Measurements from ENCODE around the gene NDUFA9.

NDUFA9 gene

GRCh38 chr12:4648501-4649357 lies at the start of gene NDUFA9, which contains the start of gene AKAP3:
NDUFA9 (plus strand) TSS chr12:4649114; CDS start chr12:4649127, 13 bp downstream.
AKAP3 (minus strand) TSS chr12:4649051; CDS start chr12:4638196, 10,855 bp downstream.
- DNase-seq (ENCODE audit: low read depth in 2 of 3, low spot score in 1 of 3) = peak; percentile 63 to 71 (median 70)

DNA sequence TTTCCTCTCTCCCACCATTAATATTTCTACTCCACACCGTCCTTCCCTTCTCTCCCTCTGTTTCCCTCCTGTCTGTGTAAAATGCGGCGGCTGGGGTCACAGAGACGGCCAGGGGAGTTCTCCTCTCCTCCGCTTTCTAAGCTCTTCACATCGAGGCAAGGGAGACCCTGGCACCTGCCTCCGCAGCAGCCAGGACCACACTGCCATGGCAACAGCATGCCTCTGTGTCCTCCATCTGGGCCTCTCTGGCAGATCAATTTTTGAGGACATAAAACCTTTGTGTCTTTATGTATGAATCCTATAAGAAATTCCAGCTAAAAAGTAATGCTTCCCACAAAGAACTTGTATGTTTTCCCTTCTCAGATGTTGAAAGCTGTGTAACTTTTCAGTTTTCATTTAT lies 45.5 kb upstream of the NDUFA9 start:
- DNase-seq (ENCODE audit: low read depth in 2 of 3, low spot score in 1 of 3) = no peak

DNA sequence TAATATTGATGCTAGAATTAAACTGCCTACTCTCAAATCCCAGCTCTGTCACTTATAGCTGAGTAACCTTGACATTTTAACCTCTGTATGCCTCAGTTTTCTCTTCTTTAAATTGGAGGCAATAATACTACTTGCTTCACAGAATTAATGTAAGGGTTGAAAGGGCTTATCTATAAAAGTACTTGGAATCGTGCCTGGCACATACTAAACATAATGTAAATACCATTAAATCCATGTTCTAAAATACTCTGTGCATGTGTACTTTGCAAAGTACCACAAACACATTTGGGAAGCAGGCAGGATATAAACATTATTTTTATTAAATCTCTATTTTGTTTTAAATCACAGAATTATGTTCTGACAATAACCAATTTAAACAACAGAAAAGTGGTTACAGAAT lies 45.0 kb upstream of the NDUFA9 start:
- no peak for DNase-seq (ENCODE audit: low read depth in 2 of 3, low spot score in 1 of 3)

DNA sequence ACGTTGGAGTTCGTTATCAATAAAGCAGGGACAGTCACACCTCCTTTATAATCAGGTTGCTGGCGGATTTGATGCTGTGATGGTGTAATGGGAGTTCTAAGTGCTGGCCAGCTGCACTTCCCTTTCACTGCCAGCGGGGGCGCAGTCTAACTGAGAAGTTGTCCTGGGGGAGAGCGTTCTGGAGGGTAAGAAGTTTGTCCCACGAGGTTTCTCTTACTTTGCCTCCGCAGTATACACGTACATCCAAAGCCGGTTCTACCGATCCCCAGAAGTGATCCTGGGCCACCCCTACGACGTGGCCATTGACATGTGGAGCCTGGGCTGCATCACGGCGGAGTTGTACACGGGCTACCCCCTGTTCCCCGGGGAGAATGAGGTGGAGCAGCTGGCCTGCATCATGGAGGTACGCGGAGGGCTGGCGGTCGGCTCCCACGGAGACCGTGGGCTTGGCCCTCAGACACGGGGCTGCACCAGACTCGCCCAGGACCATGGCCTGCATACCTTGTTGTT lies 44.2 kb upstream of the NDUFA9 start:
- peak; percentile 66 to 83 (median 70) for DNase-seq (ENCODE audit: low read depth in 2 of 3, low spot score in 1 of 3)

DNA sequence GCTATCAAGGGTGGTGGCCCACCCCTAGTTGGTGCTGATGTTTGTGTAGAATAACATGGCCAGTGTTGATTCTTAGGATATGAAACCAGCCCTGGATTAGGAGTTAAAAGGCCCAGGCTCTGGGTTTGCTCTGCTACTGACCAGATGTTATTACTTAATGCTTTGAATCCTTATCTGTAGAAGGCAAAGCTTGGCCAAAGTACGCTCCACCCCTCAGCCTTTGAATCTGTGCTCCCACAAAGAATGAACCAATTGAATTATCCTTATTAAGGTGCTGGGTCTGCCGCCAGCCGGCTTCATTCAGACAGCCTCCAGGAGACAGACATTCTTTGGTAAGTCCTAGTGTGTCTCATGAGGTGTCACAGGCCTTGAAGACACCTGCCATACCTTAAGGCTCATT lies 41.9 kb upstream of the NDUFA9 start:
- no peak for DNase-seq (ENCODE audit: low read depth in 2 of 3, low spot score in 1 of 3)

DNA sequence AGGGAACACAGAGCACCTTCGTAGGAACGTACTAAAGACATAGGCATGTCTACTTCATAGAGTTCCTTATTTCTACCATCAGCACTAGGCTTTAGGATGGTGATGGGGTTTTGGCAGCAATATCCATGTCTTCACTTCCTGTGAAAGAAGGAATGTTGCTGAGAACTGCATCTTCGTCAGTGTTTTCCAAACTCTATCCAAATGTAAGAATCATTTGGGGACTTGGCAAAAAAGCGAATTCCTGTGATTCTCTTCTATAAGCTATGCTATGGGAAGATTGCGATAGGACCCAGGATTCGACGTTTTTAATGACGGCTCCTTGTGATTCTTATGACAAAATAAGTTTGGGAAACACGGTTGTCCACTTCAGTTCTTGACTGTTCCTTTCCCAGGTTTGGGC lies 39.8 kb upstream of the NDUFA9 start:
- DNase-seq (ENCODE audit: low read depth in 2 of 3, low spot score in 1 of 3) = no peak

DNA sequence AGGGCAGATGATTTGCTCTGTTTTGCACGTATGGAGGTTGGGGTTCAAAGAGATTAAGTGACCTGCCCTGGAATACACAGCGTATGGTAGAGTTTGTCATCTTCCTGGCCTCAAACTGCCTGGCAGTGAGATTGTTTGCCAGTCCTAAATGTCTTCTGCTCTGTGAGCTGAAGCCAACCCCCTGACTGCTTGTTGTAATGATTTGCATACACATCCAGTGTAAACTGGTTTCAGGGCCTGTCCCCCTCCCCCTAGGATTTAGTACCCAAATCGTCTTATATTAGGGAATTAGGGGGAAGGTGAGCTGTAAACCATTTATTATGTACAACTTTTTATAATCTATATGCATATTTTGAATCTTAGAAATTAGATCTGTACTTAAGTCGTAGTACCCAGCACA lies 38.4 kb upstream of the NDUFA9 start:
- no peak for DNase-seq (ENCODE audit: low read depth in 2 of 3, low spot score in 1 of 3)

- DNase-seq (ENCODE audit: low read depth in 2 of 3, low spot score in 1 of 3) = no peak
These were observed 33.2 kb upstream of the NDUFA9 start for GRCh38 chr12:4615667-4616066.

DNA sequence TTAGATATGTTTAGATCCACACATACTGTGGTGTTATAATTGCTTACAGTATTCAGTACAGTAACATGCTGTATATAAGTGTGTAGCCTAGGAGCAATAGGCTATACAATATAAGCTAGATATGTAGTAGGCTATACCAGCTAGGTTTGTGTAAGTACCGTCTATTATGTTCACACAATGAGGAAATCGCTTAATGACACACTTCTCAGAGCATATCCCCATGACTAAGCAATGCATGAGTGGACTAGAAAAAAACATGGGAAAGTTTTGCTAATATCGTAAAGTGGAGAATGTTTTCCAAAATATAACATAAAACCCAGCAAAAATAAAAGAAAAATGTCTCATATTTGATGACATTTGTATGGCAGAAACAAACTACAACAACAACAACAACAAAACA lies 27.4 kb upstream of the NDUFA9 start:
- no peak for DNase-seq (ENCODE audit: low read depth in 2 of 3, low spot score in 1 of 3)

DNA sequence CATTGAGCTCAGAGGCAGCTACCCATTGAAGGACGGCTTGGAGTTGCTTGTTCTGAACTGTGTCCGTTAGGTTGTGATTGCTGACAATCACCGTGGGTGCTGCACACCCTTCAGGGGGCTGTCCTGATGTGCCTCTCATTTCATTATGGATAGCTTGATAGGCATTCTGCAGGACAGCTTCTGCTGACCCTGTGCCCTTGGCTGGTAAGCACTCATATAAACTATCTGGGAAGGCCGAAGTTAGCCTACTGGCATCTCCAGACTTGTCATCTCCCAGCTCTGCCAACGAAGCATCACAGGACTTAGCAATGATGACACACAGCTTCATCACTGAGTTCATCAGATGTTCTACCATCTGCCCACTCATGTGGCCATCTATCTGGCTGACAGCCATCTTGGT lies 22.4 kb upstream of the NDUFA9 start:
- DNase-seq (ENCODE audit: low read depth in 2 of 3, low spot score in 1 of 3) = no peak

GRCh38 chr12:4628406-4628805 lies 20.5 kb upstream of the NDUFA9 start:
- DNase-seq (ENCODE audit: low read depth in 2 of 3, low spot score in 1 of 3) = no peak

DNA sequence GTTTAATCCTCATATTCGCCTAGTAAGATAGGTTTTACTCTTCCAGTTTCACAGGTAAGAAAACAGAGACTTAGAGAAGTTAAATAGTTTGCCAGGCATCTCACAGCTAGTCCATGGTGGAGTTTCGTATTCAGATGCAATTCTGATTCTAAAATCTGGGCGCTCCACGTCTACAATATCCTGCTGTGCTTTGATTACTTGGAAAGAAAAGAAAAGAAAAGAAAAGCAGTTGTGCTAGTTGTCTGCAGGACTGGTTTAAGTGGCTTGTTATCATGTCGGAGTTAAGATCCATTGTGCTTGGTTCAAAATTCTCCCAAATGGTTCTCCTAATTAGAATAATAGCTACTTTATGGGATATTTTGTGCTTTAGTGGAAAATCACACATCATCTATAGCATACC lies 18.7 kb upstream of the NDUFA9 start:
- no peak for DNase-seq (ENCODE audit: low read depth in 2 of 3, low spot score in 1 of 3)

GRCh38 chr12:4643747-4644146 lies 5.2 kb upstream of the NDUFA9 start:
- no peak for DNase-seq (ENCODE audit: low read depth in 2 of 3, low spot score in 1 of 3)

DNA sequence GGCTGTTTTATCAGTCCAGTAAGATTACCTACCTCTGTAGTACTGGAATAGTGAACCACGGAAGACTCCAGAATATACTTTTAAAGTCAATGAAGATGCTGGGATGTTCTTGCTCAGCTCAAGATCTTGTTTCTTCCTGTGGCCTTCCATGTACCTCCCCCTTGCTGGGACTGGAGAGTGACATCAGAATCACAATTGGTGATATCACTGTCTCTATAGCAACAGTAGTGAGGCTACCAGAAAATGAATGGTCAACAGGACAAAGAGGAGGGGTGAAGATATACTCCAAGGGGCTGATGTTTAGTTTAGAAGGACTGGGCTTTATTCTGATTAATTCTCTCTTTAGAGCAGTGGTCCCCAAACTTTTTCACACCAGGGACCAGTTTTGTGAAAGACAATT lies 3.9 kb upstream of the NDUFA9 start:
- DNase-seq (ENCODE audit: low read depth in 2 of 3, low spot score in 1 of 3) = no peak

GRCh38 chr12:4648104-4648500 lies 812 bp upstream of the NDUFA9 start:
- DNase-seq (ENCODE audit: low read depth in 2 of 3, low spot score in 1 of 3) = no peak

DNA sequence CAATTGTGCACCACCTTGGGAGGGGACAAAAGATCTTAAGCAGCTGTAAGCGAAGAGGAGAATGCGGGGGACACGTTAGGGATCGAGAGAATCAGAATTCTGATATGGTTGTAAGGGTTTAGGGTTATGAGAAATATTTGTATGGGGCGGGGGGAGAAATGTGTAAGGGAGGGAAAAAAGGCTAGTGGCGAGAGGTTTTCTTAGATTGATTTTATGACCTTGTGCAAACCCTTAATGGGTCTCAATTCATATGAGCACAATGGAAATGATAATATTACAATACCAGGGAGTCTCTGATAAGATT lies 396 bp downstream of the NDUFA9 start:
- DNase-seq (ENCODE audit: low read depth in 2 of 3, low spot score in 1 of 3) = no peak

DNA sequence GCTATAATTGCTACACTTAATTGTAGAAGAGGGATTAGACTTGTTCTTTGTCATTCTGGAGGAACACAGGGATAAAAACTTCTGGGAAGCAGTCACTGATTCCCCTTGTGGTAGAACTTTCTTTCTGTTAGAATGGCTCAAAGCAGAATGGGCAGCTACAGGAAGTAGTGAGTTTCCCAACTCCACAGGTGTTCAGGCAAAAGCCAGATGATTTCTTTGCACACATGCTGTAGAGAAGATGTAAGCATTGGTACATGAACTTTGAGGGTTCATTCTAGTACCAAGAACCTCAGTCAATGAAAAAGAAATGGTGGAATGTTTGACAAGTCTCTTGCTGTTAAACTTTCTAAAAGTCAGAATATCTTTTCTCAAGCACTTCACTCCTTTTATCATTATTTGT lies 4.3 kb downstream of the NDUFA9 start:
- no peak for DNase-seq (ENCODE audit: low read depth in 2 of 3, low spot score in 1 of 3)

DNA sequence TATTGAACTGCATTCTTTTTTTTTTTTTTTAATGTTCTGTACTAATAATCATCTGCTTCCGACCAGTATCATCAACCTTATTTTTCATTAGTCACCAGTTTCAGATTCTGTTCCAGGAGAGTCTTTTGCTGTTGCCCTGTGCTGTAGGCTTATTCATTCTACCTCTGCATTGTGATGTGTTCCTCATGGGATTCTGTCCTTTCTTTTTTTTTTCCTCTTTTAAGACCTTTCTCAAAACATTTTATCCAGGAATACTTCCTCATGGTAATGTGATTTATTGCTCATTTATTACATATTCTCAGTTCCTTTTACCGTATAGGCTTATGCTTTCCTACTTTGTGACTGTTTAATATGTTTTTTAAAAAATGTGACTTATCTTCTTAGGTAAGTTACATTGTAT lies 4.8 kb downstream of the NDUFA9 start:
- DNase-seq (ENCODE audit: low read depth in 2 of 3, low spot score in 1 of 3) = no peak

DNA sequence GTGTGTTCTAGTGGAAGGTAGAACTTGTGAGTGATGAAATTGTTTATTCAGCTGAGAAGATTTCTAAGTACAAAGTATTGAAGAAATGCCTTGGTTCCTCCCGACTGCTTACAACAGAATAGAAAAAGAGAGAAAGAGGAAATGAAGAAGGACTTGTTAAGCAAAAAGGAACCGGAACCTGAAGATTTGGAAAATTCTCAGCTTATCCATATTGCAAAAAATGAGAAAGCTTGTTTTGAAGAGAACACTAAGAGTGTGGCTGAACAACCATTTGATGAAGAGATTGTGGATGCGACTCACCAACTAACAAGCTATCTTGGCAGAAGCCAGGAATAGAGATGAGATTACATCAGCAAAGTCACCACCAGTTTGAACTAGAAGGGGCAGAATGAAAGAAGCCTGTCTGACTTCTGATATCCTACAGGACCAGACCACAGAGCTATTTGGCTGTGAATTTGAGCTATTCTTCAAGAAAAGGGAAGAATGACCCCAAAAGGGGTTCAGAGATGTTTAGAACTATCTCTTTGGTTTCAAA lies 15.1 kb downstream of the NDUFA9 start:
- DNase-seq (ENCODE audit: low read depth in 2 of 3, low spot score in 1 of 3) = no peak

- DNase-seq (ENCODE audit: low read depth in 2 of 3, low spot score in 1 of 3) = no peak
These were observed 16.3 kb downstream of the NDUFA9 start for GRCh38 chr12:4665236-4665635.

- DNase-seq (ENCODE audit: low read depth in 2 of 3, low spot score in 1 of 3) = no peak
These were observed 30.8 kb downstream of the NDUFA9 start for GRCh38 chr12:4679711-4680110.

DNA sequence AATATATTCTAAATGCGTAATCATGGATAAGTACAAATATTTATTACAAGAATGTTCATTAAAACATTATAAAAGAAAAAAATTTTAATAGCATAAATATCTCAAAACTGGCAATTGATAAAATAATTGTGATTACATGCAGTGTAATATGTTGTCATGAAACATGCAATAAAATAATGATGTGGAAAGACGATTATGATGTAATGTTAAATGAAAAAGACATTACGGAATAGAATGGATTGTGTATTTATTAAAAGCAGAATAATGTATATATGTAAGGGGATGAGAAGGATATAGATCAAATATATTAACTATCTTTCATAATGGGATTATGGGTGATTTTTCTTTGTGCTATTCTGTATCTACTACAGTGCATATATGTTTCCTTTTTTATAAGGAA lies 32.8 kb downstream of the NDUFA9 start:
- DNase-seq (ENCODE audit: low read depth in 2 of 3, low spot score in 1 of 3) = no peak

DNA sequence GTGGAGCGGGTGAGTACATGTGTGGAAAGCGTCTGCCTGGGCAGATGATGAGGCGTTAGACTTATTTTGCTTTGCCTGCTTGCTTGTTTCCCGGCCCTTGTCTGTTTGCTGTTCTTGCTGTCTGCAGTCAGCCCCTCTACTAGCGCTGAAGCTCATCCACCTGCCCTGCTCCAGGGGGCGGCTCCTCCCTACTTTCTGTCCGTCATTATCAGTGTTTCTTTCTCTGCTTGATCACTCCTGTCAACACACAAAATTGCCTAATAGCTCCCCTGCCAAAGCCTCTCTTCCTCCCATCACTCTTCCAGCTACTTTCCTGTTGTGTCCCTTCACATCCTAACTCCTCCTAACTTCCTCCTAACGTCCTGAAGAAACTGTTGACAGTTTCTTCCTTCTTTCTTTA lies 36.4 kb downstream of the NDUFA9 start:
- no peak for DNase-seq (ENCODE audit: low read depth in 2 of 3, low spot score in 1 of 3)

All from stimulated activated CD4-positive, alpha-beta T cell treated with anti-CD3 and anti-CD28 coated beads, Interleukin-12 subunit alpha, Interleukin-12 subunit beta, amount 100 ng/mL, for 48 hours (primary cell).